ENCODE data around the gene ADCY5.

Gene ADCY5

GRCh38 chr3:123384256-123384655 lies 64.6 kb downstream of the ADCY5 start:
- no peak for DNase-seq

- no peak for DNase-seq
These were observed 65.5 kb downstream of the ADCY5 start for GRCh38 chr3:123383091-123384053.

- DNase-seq, result no peak
These were observed 68.6 kb downstream of the ADCY5 start for GRCh38 chr3:123380261-123380660.

GRCh38 chr3:123379041-123379830 lies 69.7 kb downstream of the ADCY5 start:
- no peak for DNase-seq

GRCh38 chr3:123378409-123378915 lies 70.4 kb downstream of the ADCY5 start:
- no peak for DNase-seq

GRCh38 chr3:123377243-123377740 lies 71.6 kb downstream of the ADCY5 start:
- no peak for DNase-seq

GRCh38 chr3:123376451-123377242 lies 72.2 kb downstream of the ADCY5 start:
- no peak for DNase-seq

GRCh38 chr3:123375014-123375940 lies 73.6 kb downstream of the ADCY5 start:
- DNase-seq, result no peak

- no peak for DNase-seq
These were observed 74.9 kb downstream of the ADCY5 start for GRCh38 chr3:123374016-123374415.

- DNase-seq, result no peak
These were observed 75.4 kb downstream of the ADCY5 start for GRCh38 chr3:123373474-123373987.

- DNase-seq, result no peak
These were observed 76.0 kb downstream of the ADCY5 start for GRCh38 chr3:123372686-123373473.

GRCh38 chr3:123371859-123372685 lies 76.8 kb downstream of the ADCY5 start:
- DNase-seq, result no peak

GRCh38 chr3:123371426-123371825 lies 77.5 kb downstream of the ADCY5 start:
- no peak for DNase-seq

- no peak for DNase-seq
These were observed 78.1 kb downstream of the ADCY5 start for GRCh38 chr3:123370819-123371218.

- DNase-seq, result no peak
These were observed 79.8 kb downstream of the ADCY5 start for GRCh38 chr3:123369085-123369484.

- no peak for DNase-seq
These were observed 81.3 kb downstream of the ADCY5 start for GRCh38 chr3:123367467-123368154.

GRCh38 chr3:123365450-123366143 lies 83.3 kb downstream of the ADCY5 start:
- DNase-seq, result no peak

- DNase-seq, result no peak
These were observed 87.8 kb downstream of the ADCY5 start for GRCh38 chr3:123361071-123361470.

Data from retina (tissue), 1 donor.